ENCODE measurements around the gene PPFIBP1.
"Not testable (repeated sequence)": the region's sequence is repeated elsewhere in the genome, so short reads cannot be mapped to it uniquely, and the experiment has no call there.

DNA sequence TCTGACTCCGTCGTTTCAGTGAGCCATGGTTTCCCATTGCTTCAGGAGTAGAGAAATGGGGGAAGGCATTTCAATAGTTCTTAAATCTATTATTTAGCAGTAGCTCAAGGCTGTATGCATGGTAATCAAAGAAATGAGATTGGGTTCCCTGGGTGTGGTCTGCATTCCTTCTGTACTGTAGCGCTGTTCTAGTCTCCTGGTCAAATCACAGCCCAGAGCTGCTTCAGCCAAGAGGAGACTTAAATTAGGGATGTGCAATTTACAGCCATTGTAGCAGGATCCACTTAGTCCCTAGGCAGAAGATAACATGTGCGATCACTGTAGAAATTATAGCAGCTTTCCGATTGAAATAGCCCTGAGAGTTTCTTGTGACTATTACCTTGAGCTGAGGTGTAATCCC is 58.4 kb downstream of the PPFIBP1 start:
- TF ChIP-seq, protein P1, sequence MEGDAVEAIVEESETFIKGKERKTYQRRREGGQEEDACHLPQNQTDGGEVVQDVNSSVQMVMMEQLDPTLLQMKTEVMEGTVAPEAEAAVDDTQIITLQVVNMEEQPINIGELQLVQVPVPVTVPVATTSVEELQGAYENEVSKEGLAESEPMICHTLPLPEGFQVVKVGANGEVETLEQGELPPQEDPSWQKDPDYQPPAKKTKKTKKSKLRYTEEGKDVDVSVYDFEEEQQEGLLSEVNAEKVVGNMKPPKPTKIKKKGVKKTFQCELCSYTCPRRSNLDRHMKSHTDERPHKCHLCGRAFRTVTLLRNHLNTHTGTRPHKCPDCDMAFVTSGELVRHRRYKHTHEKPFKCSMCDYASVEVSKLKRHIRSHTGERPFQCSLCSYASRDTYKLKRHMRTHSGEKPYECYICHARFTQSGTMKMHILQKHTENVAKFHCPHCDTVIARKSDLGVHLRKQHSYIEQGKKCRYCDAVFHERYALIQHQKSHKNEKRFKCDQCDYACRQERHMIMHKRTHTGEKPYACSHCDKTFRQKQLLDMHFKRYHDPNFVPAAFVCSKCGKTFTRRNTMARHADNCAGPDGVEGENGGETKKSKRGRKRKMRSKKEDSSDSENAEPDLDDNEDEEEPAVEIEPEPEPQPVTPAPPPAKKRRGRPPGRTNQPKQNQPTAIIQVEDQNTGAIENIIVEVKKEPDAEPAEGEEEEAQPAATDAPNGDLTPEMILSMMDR (IDR thresholded peaks at IDR 0.05; ENCODE audit: low read length), result not testable (repeated sequence)
- not testable (repeated sequence) for TF ChIP-seq EZH2phosphoT487 (IDR thresholded peaks at IDR 0.05; ENCODE audit: low read length); EZH2 (optimal IDR thresholded peaks at IDR 0.05; ENCODE audit: low read depth, low read length)

All from MM.1S (cell line).